Measurements from ENCODE around the gene HECA. TPM values are rescaled to one million over a fixed set of nuclear protein-coding genes. Genes with fewer than 3 reads are reported as not detected.

The HECA gene
- total RNA-seq, 2 donors from 2014 or later = 46.7 to 58.3 TPM

- Histone ChIP-seq H3K4me3 (no peak overlapping the region), H3K27ac (no peak overlapping the region), H3K4me1 (ENCODE audit: control insufficient read depth in 1 of 2, low read depth in 2 of 2) (no peaks in the 10 kb centered on the region), H3K9me3 (no peaks in the 10 kb centered on the region), H3K27me3 (replicated peaks; ENCODE audit: insufficient read depth) (no peaks in the 10 kb centered on the region), H3K36me3 (no peaks in the 10 kb centered on the region)
- DNase-seq (ENCODE audit: low spot score) = no peak
- ATAC-seq (ENCODE audit: insufficient number of reproducible peaks, low FRiP score, low read depth) = no peak
- TF ChIP-seq, protein P1, sequence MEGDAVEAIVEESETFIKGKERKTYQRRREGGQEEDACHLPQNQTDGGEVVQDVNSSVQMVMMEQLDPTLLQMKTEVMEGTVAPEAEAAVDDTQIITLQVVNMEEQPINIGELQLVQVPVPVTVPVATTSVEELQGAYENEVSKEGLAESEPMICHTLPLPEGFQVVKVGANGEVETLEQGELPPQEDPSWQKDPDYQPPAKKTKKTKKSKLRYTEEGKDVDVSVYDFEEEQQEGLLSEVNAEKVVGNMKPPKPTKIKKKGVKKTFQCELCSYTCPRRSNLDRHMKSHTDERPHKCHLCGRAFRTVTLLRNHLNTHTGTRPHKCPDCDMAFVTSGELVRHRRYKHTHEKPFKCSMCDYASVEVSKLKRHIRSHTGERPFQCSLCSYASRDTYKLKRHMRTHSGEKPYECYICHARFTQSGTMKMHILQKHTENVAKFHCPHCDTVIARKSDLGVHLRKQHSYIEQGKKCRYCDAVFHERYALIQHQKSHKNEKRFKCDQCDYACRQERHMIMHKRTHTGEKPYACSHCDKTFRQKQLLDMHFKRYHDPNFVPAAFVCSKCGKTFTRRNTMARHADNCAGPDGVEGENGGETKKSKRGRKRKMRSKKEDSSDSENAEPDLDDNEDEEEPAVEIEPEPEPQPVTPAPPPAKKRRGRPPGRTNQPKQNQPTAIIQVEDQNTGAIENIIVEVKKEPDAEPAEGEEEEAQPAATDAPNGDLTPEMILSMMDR (IDR thresholded peaks at IDR 0.05) = no peak
Observed at GRCh38 chr6:139109558-139109957, 25.3 kb upstream of the HECA start.

GRCh38 chr6:139112146-139112545 lies 22.7 kb upstream of the HECA start:
- no peak overlapping the region for H3K27ac ChIP-seq
- H3K4me3 ChIP-seq = no peak overlapping the region
- no peaks in the 10 kb centered on the region for H3K36me3 ChIP-seq
- H3K4me1 ChIP-seq (ENCODE audit: control insufficient read depth in 1 of 2, low read depth in 2 of 2) = no peaks in the 10 kb centered on the region
- TF ChIP-seq, protein P1 (IDR thresholded peaks at IDR 0.05) = no peak
- ATAC-seq (ENCODE audit: insufficient number of reproducible peaks, low FRiP score, low read depth) (no peak), DNase-seq (ENCODE audit: low spot score) (no peak)
- H3K9me3 ChIP-seq = no peaks in the 10 kb centered on the region
- H3K27me3 ChIP-seq (replicated peaks; ENCODE audit: insufficient read depth) = no peaks in the 10 kb centered on the region

- no peaks in the 10 kb centered on the region for H3K9me3 ChIP-seq
- H3K4me1 ChIP-seq (ENCODE audit: control insufficient read depth in 1 of 2, low read depth in 2 of 2) = no peaks in the 10 kb centered on the region
- no peak overlapping the region for H3K27ac ChIP-seq
- H3K4me3 ChIP-seq = no peak overlapping the region
- no peaks in the 10 kb centered on the region for H3K27me3 ChIP-seq (replicated peaks; ENCODE audit: insufficient read depth)
- TF ChIP-seq, protein P1 (IDR thresholded peaks at IDR 0.05) = no peak
- no peaks in the 10 kb centered on the region for H3K36me3 ChIP-seq
- DNase-seq (ENCODE audit: low spot score) (no peak), ATAC-seq (ENCODE audit: insufficient number of reproducible peaks, low FRiP score, low read depth) (no peak)
Observed at GRCh38 chr6:139112561-139112960, 22.3 kb upstream of the HECA start.

DNA sequence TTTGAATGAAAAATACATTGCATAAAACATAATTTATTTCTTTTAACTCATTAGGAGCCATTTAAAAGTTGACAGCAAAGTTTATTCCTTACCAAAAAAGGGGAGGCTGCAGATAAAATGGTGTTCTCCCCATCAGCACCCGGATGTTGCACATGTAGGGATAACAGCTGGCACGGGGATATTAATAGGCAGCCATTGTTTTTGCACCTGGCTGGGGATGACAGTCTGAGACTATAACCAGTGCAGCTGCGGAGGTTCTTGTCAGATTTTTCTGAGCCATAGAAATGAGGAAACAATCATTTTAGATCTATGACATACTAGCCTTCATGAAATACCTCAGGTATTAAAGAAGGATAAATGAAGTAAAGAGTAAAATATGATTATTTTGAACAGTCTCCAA lies 20.1 kb upstream of the HECA start:
- H3K27me3 ChIP-seq (replicated peaks; ENCODE audit: insufficient read depth) = no peaks in the 10 kb centered on the region
- DNase-seq (ENCODE audit: low spot score) (no peak), ATAC-seq (ENCODE audit: insufficient number of reproducible peaks, low FRiP score, low read depth) (no peak)
- TF ChIP-seq, protein P1 (IDR thresholded peaks at IDR 0.05) = no peak
- H3K9me3 ChIP-seq = peaks cover 4% of the 10 kb centered on the region
- H3K4me1 ChIP-seq (ENCODE audit: control insufficient read depth in 1 of 2, low read depth in 2 of 2) = no peaks in the 10 kb centered on the region
- no peak overlapping the region for H3K27ac ChIP-seq
- H3K4me3 ChIP-seq = no peak overlapping the region
- H3K36me3 ChIP-seq = no peaks in the 10 kb centered on the region

- ATAC-seq (ENCODE audit: insufficient number of reproducible peaks, low FRiP score, low read depth) = no peak
- TF ChIP-seq, protein P1 (IDR thresholded peaks at IDR 0.05) = no peak
- H3K27ac ChIP-seq = no peak overlapping the region
- no peaks in the 10 kb centered on the region for H3K27me3 ChIP-seq (replicated peaks; ENCODE audit: insufficient read depth)
- no peak for DNase-seq (ENCODE audit: low spot score)
- no peak overlapping the region for H3K4me3 ChIP-seq
- no peaks in the 10 kb centered on the region for H3K36me3 ChIP-seq
- no peaks in the 10 kb centered on the region for H3K4me1 ChIP-seq (ENCODE audit: control insufficient read depth in 1 of 2, low read depth in 2 of 2)
- peaks cover 6% of the 10 kb centered on the region for H3K9me3 ChIP-seq
Observed at GRCh38 chr6:139115989-139116758, 18.7 kb upstream of the HECA start.
